GM18507 (cell line): ENCODE results near the gene FRMD3.

ENCODE experiments used
- DNase-seq: peaks from one replicate; pipeline ENCODE4 v3.0.0; 2011; ENCODE audit warnings: low read depth; ENCODE audit not compliant: insufficient read length; ENCODE audit errors: extremely low spot score
- FAIRE-seq: peaks from 2 replicates; lab custom pipeline; 2011; peaks lifted over from hg19 to GRCh38; lab: Jason Lieb, UNC

The FRMD3 gene

GRCh38 chr9:83538172-83538889, at the start of gene FRMD3:
Gene FRMD3 (minus strand): TSS chr9:83538401. CDS start chr9:83538231, 170 bp downstream.
- FAIRE-seq (no peak), DNase-seq (no peak)

GRCh38 chr9:83584995-83585394, 46.8 kb upstream of the FRMD3 start:
- DNase-seq (no peak), FAIRE-seq (no peak)

GRCh38 chr9:83583151-83584014, 45.2 kb upstream of the FRMD3 start:
- FAIRE-seq, result peak; percentile 66
- peak; percentile 4 for DNase-seq

- FAIRE-seq (no peak), DNase-seq (no peak)
These were observed 43.8 kb upstream of the FRMD3 start for GRCh38 chr9:83582029-83582428.

- FAIRE-seq (no peak), DNase-seq (no peak)
These were observed 36.3 kb upstream of the FRMD3 start for GRCh38 chr9:83574482-83574881.

- DNase-seq (no peak), FAIRE-seq (no peak)
These were observed 34.3 kb upstream of the FRMD3 start for GRCh38 chr9:83572524-83572923.

GRCh38 chr9:83570359-83570758, 32.2 kb upstream of the FRMD3 start:
- no peak for FAIRE-seq
- DNase-seq, result no peak

GRCh38 chr9:83569326-83569725, 31.1 kb upstream of the FRMD3 start:
- FAIRE-seq, result peak; percentile 58
- no peak for DNase-seq

GRCh38 chr9:83563360-83563759, 25.2 kb upstream of the FRMD3 start:
- no peak for FAIRE-seq
- DNase-seq, result no peak

GRCh38 chr9:83560169-83560826, 22.1 kb upstream of the FRMD3 start:
- no peak for FAIRE-seq

GRCh38 chr9:83557771-83558170, 19.6 kb upstream of the FRMD3 start:
- DNase-seq, result no peak
- FAIRE-seq, result no peak

More at GRCh38 chr9:83560169-83560826, 22.1 kb upstream of the FRMD3 start:
- DNase-seq, result no peak

- no peak for FAIRE-seq
- DNase-seq, result no peak
These were observed 19.1 kb upstream of the FRMD3 start for GRCh38 chr9:83557317-83557716.

GRCh38 chr9:83554278-83554677, 16.1 kb upstream of the FRMD3 start:
- DNase-seq (no peak), FAIRE-seq (no peak)

- FAIRE-seq (peak; percentile 91), DNase-seq (peak; percentile 36)
These were observed 5.9 kb upstream of the FRMD3 start for GRCh38 chr9:83544002-83544698.

- FAIRE-seq, result no peak
These were observed 663 bp upstream of the FRMD3 start for GRCh38 chr9:83538890-83539238.

GRCh38 chr9:83537331-83538171, 650 bp downstream of the FRMD3 start:
- no peak for FAIRE-seq
- DNase-seq, result no peak

More at GRCh38 chr9:83538890-83539238, 663 bp upstream of the FRMD3 start:
- no peak for DNase-seq

- no peak for DNase-seq
- FAIRE-seq, result no peak
These were observed 1.9 kb downstream of the FRMD3 start for GRCh38 chr9:83536332-83536731.

- no peak for DNase-seq
- no peak for FAIRE-seq
These were observed 2.5 kb downstream of the FRMD3 start for GRCh38 chr9:83535736-83536135.

- DNase-seq (no peak), FAIRE-seq (no peak)
These were observed 4.9 kb downstream of the FRMD3 start for GRCh38 chr9:83533296-83533695.
